Gastroesophageal sphincter (tissue), 3 donors: ENCODE results near the gene PRDM2.

Experiments used
- EP300 ChIP-seq: sonication (generic); formaldehyde crosslinking; IDR thresholded peaks from one replicate; pipeline ENCODE4 v1.6.1; 2017; ENCODE audit warnings: antibody characterized with exemption, mild to moderate bottlenecking
- POLR2AphosphoS5 ChIP-seq: sonication (generic); formaldehyde crosslinking; IDR thresholded peaks from one replicate; pipeline ENCODE4 v1.6.1; 2017; ENCODE audit warnings: antibody characterized with exemption
- TF ChIP-seq, protein P1 (sequence below), 4 experiments: fragments of 200-600 bp in 2 of 4; fragments of 450-650 bp in 2 of 4; sonication (generic) in 1 of 4; IDR thresholded peaks; one replicate each; pipeline ENCODE4 v1.5.1; 2017 to 2019; ENCODE audit warnings: antibody characterized with exemption in 4 of 4, mild to moderate bottlenecking in 2 of 4, moderate library complexity in 2 of 4

DNA sequence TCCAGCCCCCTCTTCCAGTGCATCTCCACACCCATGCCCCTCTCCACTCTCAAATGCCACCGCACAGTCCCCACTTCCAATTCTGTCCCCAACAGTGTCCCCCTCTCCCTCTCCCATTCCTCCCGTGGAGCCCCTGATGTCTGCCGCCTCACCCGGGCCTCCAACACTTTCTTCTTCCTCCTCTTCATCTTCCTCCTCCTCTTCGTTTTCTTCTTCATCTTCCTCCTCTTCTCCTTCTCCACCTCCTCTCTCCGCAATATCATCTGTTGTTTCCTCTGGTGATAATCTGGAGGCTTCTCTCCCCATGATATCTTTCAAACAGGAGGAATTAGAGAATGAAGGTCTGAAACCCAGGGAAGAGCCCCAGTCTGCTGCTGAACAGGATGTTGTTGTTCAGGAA, 80.8 kb downstream of the PRDM2 start:
- TF ChIP-seq, protein P1, sequence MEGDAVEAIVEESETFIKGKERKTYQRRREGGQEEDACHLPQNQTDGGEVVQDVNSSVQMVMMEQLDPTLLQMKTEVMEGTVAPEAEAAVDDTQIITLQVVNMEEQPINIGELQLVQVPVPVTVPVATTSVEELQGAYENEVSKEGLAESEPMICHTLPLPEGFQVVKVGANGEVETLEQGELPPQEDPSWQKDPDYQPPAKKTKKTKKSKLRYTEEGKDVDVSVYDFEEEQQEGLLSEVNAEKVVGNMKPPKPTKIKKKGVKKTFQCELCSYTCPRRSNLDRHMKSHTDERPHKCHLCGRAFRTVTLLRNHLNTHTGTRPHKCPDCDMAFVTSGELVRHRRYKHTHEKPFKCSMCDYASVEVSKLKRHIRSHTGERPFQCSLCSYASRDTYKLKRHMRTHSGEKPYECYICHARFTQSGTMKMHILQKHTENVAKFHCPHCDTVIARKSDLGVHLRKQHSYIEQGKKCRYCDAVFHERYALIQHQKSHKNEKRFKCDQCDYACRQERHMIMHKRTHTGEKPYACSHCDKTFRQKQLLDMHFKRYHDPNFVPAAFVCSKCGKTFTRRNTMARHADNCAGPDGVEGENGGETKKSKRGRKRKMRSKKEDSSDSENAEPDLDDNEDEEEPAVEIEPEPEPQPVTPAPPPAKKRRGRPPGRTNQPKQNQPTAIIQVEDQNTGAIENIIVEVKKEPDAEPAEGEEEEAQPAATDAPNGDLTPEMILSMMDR (IDR thresholded peaks at IDR 0.05), result no peak
- TF ChIP-seq EP300, result no peak
- no peak for TF ChIP-seq POLR2AphosphoS5
